H9 (cell line): ENCODE measurements around the gene PIAS3. TPM values are rescaled to one million over a fixed set of nuclear protein-coding genes. Genes with fewer than 3 reads are reported as not detected.

ENCODE experiments used
- DNase-seq: peaks from one replicate; pipeline ENCODE4 v3.0.0-alpha.2; 2017
- H2AFZ ChIP-seq: one replicate; pipeline ENCODE4 v1.6.1; 2013; ENCODE audit warnings: mild to moderate bottlenecking, low read length, control low read depth, moderate library complexity
- H2AK5ac ChIP-seq: 2 replicates; pipeline ENCODE4 v1.6.1; 2013; ENCODE audit warnings: low read length, control low read depth, mixed read lengths; ENCODE audit not compliant: insufficient read length
- H2BK120ac ChIP-seq: one replicate; pipeline ENCODE4 v1.6.1; 2013; ENCODE audit warnings: low read depth, mild to moderate bottlenecking, low read length, control low read depth, inconsistent platforms; ENCODE audit not compliant: poor library complexity, severe bottlenecking
- H2BK12ac ChIP-seq: 2 replicates; pipeline ENCODE4 v1.6.1; 2013; ENCODE audit warnings: low read length, control low read depth, mixed read lengths, low read depth; ENCODE audit not compliant: insufficient read length
- H2BK15ac ChIP-seq: 2 replicates; pipeline ENCODE4 v1.6.1; 2013; ENCODE audit warnings: low read depth, low read length, control low read depth
- H2BK20ac ChIP-seq: one replicate; pipeline ENCODE4 v1.6.1; 2013; ENCODE audit warnings: low read depth, mild to moderate bottlenecking, low read length, control low read depth, inconsistent platforms; ENCODE audit not compliant: poor library complexity, severe bottlenecking
- H2BK5ac ChIP-seq: 2 replicates; pipeline ENCODE4 v1.6.1; 2013; ENCODE audit warnings: low read length, control low read depth, mixed read lengths; ENCODE audit not compliant: insufficient read length
- H3K14ac ChIP-seq: 2 replicates; pipeline ENCODE4 v1.6.1; 2013; ENCODE audit warnings: low read length, control low read depth; ENCODE audit not compliant: insufficient read depth
- H3K18ac ChIP-seq: 2 replicates; pipeline ENCODE4 v1.6.1; 2013; ENCODE audit warnings: low read depth, mild to moderate bottlenecking, mixed read lengths, low read length, control low read depth; ENCODE audit not compliant: insufficient read length
- H3K23ac ChIP-seq: 2 replicates; pipeline ENCODE4 v1.6.1; 2013; ENCODE audit warnings: low read length, control low read depth, mixed read lengths, low read depth; ENCODE audit not compliant: insufficient read length
- H3K23me2 ChIP-seq: 2 replicates; pipeline ENCODE4 v1.6.1; 2013; ENCODE audit warnings: low read depth, mild to moderate bottlenecking, mixed read lengths, low read length, control low read depth; ENCODE audit not compliant: insufficient read length, poor library complexity, severe bottlenecking
- H3K27ac ChIP-seq: 2 replicates; pipeline ENCODE4 v1.5.1; 2013; ENCODE audit warnings: low read length, control low read depth, mixed read lengths, low read depth; ENCODE audit not compliant: insufficient read length
- H3K27me3 ChIP-seq: 2 replicates; pipeline ENCODE4 v1.6.1; 2013; ENCODE audit warnings: low read length, control low read depth, inconsistent platforms; ENCODE audit not compliant: insufficient read depth
- H3K4ac ChIP-seq: 2 replicates; pipeline ENCODE4 v1.6.1; 2013; ENCODE audit warnings: low read depth, mild to moderate bottlenecking, control low read depth, inconsistent platforms, low read length, moderate library complexity
- H3K4me1 ChIP-seq: 2 replicates; pipeline ENCODE4 v1.6.1; 2013; ENCODE audit warnings: low read length, control low read depth, inconsistent platforms; ENCODE audit not compliant: insufficient read depth
- H3K4me2 ChIP-seq: 2 replicates; pipeline ENCODE4 v1.6.1; 2013; ENCODE audit warnings: low read length, control low read depth, mixed read lengths; ENCODE audit not compliant: insufficient read length, insufficient read depth
- H3K56ac ChIP-seq: 2 replicates; pipeline ENCODE4 v1.6.1; 2013; ENCODE audit warnings: low read depth, mild to moderate bottlenecking, mixed read lengths, low read length, control low read depth; ENCODE audit not compliant: insufficient read length
- H3K79me1 ChIP-seq: 2 replicates; pipeline ENCODE4 v1.6.1; 2013; ENCODE audit warnings: low read depth, mild to moderate bottlenecking, moderate library complexity, low read length, control low read depth, inconsistent platforms; ENCODE audit not compliant: insufficient read depth, poor library complexity, severe bottlenecking
- H3K79me2 ChIP-seq: 2 replicates; pipeline ENCODE4 v1.6.1; 2013; ENCODE audit warnings: low read length, control low read depth, inconsistent platforms; ENCODE audit not compliant: insufficient read depth
- H3K9ac ChIP-seq: 2 replicates; pipeline ENCODE4 v1.6.1; 2013; ENCODE audit warnings: low read length, control low read depth, mixed read lengths; ENCODE audit not compliant: insufficient read length; ENCODE audit errors: extremely low read depth
- H3K9me3 ChIP-seq: one replicate; pipeline ENCODE4 v1.6.1; 2013; ENCODE audit warnings: low read depth, low read length, inconsistent platforms; ENCODE audit not compliant: control insufficient read depth
- H3T11ph ChIP-seq: one replicate; pipeline ENCODE4 v1.6.1; 2013; ENCODE audit warnings: mild to moderate bottlenecking, low read length, control low read depth, inconsistent platforms
- H4K20me1 ChIP-seq: one replicate; pipeline ENCODE4 v1.6.1; 2013; ENCODE audit not compliant: control insufficient read depth, insufficient read length, insufficient read depth
- H4K5ac ChIP-seq: 2 replicates; pipeline ENCODE4 v1.6.1; 2013; ENCODE audit warnings: low read depth, mild to moderate bottlenecking, mixed read lengths, low read length, control low read depth; ENCODE audit not compliant: insufficient read length
- H4K8ac ChIP-seq: replicated peaks from 2 replicates; pipeline ENCODE4 v1.6.1; 2013; ENCODE audit warnings: low read length, control low read depth, mixed read lengths, low read depth; ENCODE audit not compliant: insufficient read length
- H4K91ac ChIP-seq: 2 replicates; pipeline ENCODE4 v1.6.1; 2013; ENCODE audit warnings: low read depth, mild to moderate bottlenecking, moderate library complexity, mixed read lengths, low read length, control low read depth; ENCODE audit not compliant: insufficient read length
- H3K27ac Mint-ChIP-seq, 3 experiments: 2 replicates in 2 of 3; 3 replicates in 1 of 3; pipeline ENCODE4 v1.8.0; 2020 to 2021; ENCODE audit warnings: mixed read lengths in 3 of 3, mild to moderate bottlenecking in 1 of 3, moderate library complexity in 1 of 3
- H3K27me3 Mint-ChIP-seq: 2 replicates; pipeline ENCODE4 v1.8.0; 2021; ENCODE audit warnings: low read depth, mild to moderate bottlenecking, moderate library complexity, mixed read lengths
- H3K36me3 Mint-ChIP-seq, 3 experiments: 2 replicates in 2 of 3; 3 replicates in 1 of 3; pipeline ENCODE4 v1.8.0; 2020 to 2021; ENCODE audit warnings: low read depth in 3 of 3, mixed read lengths in 3 of 3; ENCODE audit not compliant: insufficient read depth in 1 of 3
- H3K4me1 Mint-ChIP-seq, 2 experiments: 2 replicates each; pipeline ENCODE4 v1.8.0; 2020; ENCODE audit warnings: mixed read lengths in 2 of 2
- H3K4me3 Mint-ChIP-seq, 2 experiments: 2 replicates in 1 of 2; 3 replicates in 1 of 2; pipeline ENCODE4 v1.8.0; 2020 to 2021; ENCODE audit warnings: mild to moderate bottlenecking in 2 of 2, mixed read lengths in 2 of 2, moderate library complexity in 1 of 2
- H3K9me3 Mint-ChIP-seq, 2 experiments: 2 replicates in 1 of 2; 3 replicates in 1 of 2; pipeline ENCODE4 v1.8.0; 2020; ENCODE audit warnings: mild to moderate bottlenecking in 2 of 2, mixed read lengths in 2 of 2, moderate library complexity in 1 of 2
- CTCF ChIP-seq: fragments of 200-600 bp; sonication (generic); conservative IDR thresholded peaks from 3 replicates; pipeline ENCODE4 v1.8.0; 2021; ENCODE audit warnings: antibody characterized with exemption, mild to moderate bottlenecking
- WGBS: extraction: QIAGEN DNeasy Blood & Tissue Kit; methylation state at CpG from one replicate; pipeline ENCODE4 v1.1.7; 2013; ENCODE audit warnings: missing lambda C conversion rate, low lambda C conversion rate, mixed read lengths; ENCODE audit not compliant: insufficient read length; ENCODE audit errors: extremely low coverage; 5-methylcytosine and 5-hydroxymethylcytosine counted together
- total RNA-seq: library from RNA; stranded (reverse); gene quantifications from 2 replicates; pipeline ENCODE4 v1.2.1, GENCODE V29; 2021

The PIAS3 gene
- total RNA-seq, 1 experiment from 2014 or later, result 33.9 TPM

- Histone ChIP-seq H2BK15ac (no peak overlapping the region), H2BK120ac (no peak overlapping the region), H3K9me3 (no peaks in the 10 kb centered on the region), H4K20me1 (no peaks in the 10 kb centered on the region), H3K23ac (no peak overlapping the region), H4K91ac (no peak overlapping the region), H3K79me1 (no peaks in the 10 kb centered on the region), H2BK20ac (no peak overlapping the region), H3K27ac (no peak overlapping the region), H3K14ac (no peak overlapping the region), H3K4me2 (no peak overlapping the region), H3K9ac (no peak overlapping the region), H3T11ph (no peak overlapping the region), H4K8ac (no peak overlapping the region), H3K4me1 (no peaks in the 10 kb centered on the region), H3K18ac (no peak overlapping the region), H3K56ac (no peak overlapping the region), H2AK5ac (no peak overlapping the region), H2BK12ac (no peak overlapping the region), H3K27me3 (no peaks in the 10 kb centered on the region), H2AFZ (no peak overlapping the region), H3K79me2 (no peaks in the 10 kb centered on the region), H4K5ac (no peak overlapping the region), H3K23me2 (peaks cover 3% of the 10 kb centered on the region), H2BK5ac (no peak overlapping the region), H3K4ac (no peak overlapping the region)
- H3K4me1 Mint-ChIP-seq, result peaks cover 6% of the 10 kb centered on the region in 2 experiments; a peak in 2 of 4 replicates
- H3K36me3 Mint-ChIP-seq, result peaks cover 22 to 44% (median 42%) of the 10 kb centered on the region in 3 experiments
- TF ChIP-seq CTCF, result no peak
- no peaks in the 10 kb centered on the region; the same call in 1 of the 2 replicates for H3K27me3 Mint-ChIP-seq
- H3K4me3 Mint-ChIP-seq, result no peak overlapping the region
- H3K27ac Mint-ChIP-seq, result no peak overlapping the region
- WGBS, result no CpG with 5 or more reads among the region's 3 CpGs
- DNase-seq, result no peak
- no peaks in the 10 kb centered on the region for H3K9me3 Mint-ChIP-seq
Measured at GRCh38 chr1:145847827-145848226, 11.1 kb downstream of the PIAS3 start.
